A673 (cell line): ENCODE results near the gene HOXC13. TPM values are rescaled to one million over a fixed set of nuclear protein-coding genes. Genes with fewer than 3 reads are reported as not detected.

ENCODE experiments used
- BruUV-seq: library from RNA; stranded (reverse); fragments of 400-500 nt; replicated peaks from 2 replicates; lab custom pipeline; 2021; lab: Mats Ljungman, UMichigan
- CTCF ChIA-PET: fragments of 300-600 bp; sonication (Branson Sonifier 250); formaldehyde crosslinking; loops from one replicate; lab custom pipeline; 2022; ENCODE audit warnings: antibody characterized with exemption; lab: Charles Lee
- POLR2A ChIA-PET: fragments of 300-600 bp; sonication (Branson Sonifier 250); formaldehyde crosslinking; loops from one replicate; lab custom pipeline; 2022; ENCODE audit warnings: antibody characterized with exemption; ENCODE audit not compliant: low non-redundant PET; lab: Charles Lee
- DNase-seq: peaks from one replicate; pipeline ENCODE4 v3.0.0-alpha.2; 2015; ENCODE audit warnings: low spot score
- H3K27ac ChIP-seq: fragments of 200-600 bp; sonication (generic); 2 replicates; pipeline ENCODE4 v1.5.1; 2016; ENCODE audit warnings: mixed run types, low read depth, mild to moderate bottlenecking, mixed read lengths, antibody characterized with exemption, low read length; ENCODE audit not compliant: poor library complexity, severe bottlenecking
- H3K27me3 ChIP-seq: fragments of 200-600 bp; sonication (generic); replicated peaks from 2 replicates; pipeline ENCODE4 v1.6.1; 2017; ENCODE audit warnings: mixed run types, low read depth, mild to moderate bottlenecking, mixed read lengths, antibody characterized with exemption, low read length; ENCODE audit not compliant: insufficient read depth, poor library complexity
- H3K36me3 ChIP-seq: fragments of 200-600 bp; sonication (generic); 2 replicates; pipeline ENCODE4 v1.6.1; 2016; ENCODE audit warnings: mixed run types, mild to moderate bottlenecking, mixed read lengths, antibody characterized with exemption, low read length; ENCODE audit not compliant: insufficient read depth, poor library complexity, severe bottlenecking
- H3K4me1 ChIP-seq: fragments of 200-600 bp; sonication (generic); 2 replicates; pipeline ENCODE4 v1.6.1; 2017; ENCODE audit warnings: mixed run types, mild to moderate bottlenecking, mixed read lengths, antibody characterized with exemption, low read length; ENCODE audit not compliant: insufficient read depth, poor library complexity, severe bottlenecking
- H3K4me3 ChIP-seq: fragments of 200-600 bp; sonication (generic); 2 replicates; pipeline ENCODE4 v1.5.1; 2016; ENCODE audit warnings: low read depth, mixed run types, mild to moderate bottlenecking, mixed read lengths, low read length; ENCODE audit not compliant: poor library complexity, severe bottlenecking
- H3K9me3 ChIP-seq: fragments of 200-600 bp; sonication (generic); 2 replicates; pipeline ENCODE4 v1.6.1; 2016; ENCODE audit warnings: mixed run types, low read depth, mild to moderate bottlenecking, mixed read lengths, antibody characterized with exemption, low read length; ENCODE audit not compliant: poor library complexity, severe bottlenecking
- CTCF ChIP-seq: fragments of 300-800, 200-600 bp; sonication (generic); conservative IDR thresholded peaks from 2 replicates; pipeline ENCODE4 v1.5.1; 2017; ENCODE audit warnings: low read depth, mild to moderate bottlenecking, antibody characterized with exemption, low read length, moderate library complexity, mixed read lengths
- EZH2 ChIP-seq: fragments of 200-600 bp; sonication (generic); IDR thresholded peaks from 2 replicates; pipeline ENCODE4 v1.6.1; 2017; ENCODE audit warnings: borderline replicate concordance, low read depth, mild to moderate bottlenecking, mixed read lengths, antibody characterized with exemption, low read length; ENCODE audit not compliant: poor library complexity, severe bottlenecking
- intact Hi-C: fragments of 100-400 bp; cut with micrococcal nuclease; formaldehyde crosslinking; loops from one replicate; pipeline ENCODE4 v1.10.0; 2022; ENCODE audit not compliant: unreplicated experiment
- total RNA-seq: library from RNA; stranded (reverse); gene quantifications from 2 replicates; pipeline ENCODE4 v1.2.3, GENCODE V29; 2021

The HOXC13 gene
- total RNA-seq, 1 experiment from 2014 or later = 10.1 TPM

DNA sequence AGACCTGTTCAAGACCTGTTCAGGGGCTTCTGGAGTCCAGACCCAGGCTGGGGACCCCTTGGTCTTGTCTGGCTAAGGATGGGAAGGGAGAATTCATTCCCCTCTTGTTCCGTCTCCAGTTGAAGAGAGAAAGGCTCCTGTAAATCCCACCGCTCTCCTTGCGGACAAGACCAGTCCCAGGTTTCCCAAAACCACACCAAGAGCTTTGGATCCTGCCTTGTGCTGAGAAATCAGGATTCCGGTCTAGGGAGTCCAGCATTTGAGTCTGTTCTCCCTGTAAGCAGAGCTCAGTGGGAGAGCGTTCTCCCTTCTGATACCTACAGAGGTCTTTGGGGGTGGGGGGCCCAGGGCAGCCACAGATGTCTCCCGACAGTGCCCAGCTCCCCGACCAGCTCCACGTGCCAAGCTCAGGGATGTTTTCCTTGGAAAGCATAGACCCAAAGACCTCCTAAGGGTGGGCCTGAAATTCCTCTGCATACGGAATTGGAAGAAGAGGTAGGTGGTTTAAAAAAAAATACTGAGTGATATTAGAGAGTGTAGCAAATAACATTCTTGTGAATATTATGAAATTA, 1.9 kb downstream of the HOXC13 start:
- TF ChIP-seq EZH2 (no peak), CTCF (no peak)
- Histone ChIP-seq H3K4me1 (peaks cover 10% of the 10 kb centered on the region), H3K36me3 (no peaks in the 10 kb centered on the region), H3K27ac (peak overlapping the region; percentile 48), H3K9me3 (no peaks in the 10 kb centered on the region), H3K27me3 (no peaks in the 10 kb centered on the region), H3K4me3 (peak overlapping the region; percentile 79)
- BruUV-seq = no TSS peak
- ChIA-PET CTCF (no interaction called here), POLR2A (interaction anchor here (0.6 kb wide), 1 partner anchor 18 kb away, joined by 4 read pairs; no protein-coding TSS in a partner anchor)
- intact Hi-C loops = no loop called here
- DNase-seq = no peak

DNA sequence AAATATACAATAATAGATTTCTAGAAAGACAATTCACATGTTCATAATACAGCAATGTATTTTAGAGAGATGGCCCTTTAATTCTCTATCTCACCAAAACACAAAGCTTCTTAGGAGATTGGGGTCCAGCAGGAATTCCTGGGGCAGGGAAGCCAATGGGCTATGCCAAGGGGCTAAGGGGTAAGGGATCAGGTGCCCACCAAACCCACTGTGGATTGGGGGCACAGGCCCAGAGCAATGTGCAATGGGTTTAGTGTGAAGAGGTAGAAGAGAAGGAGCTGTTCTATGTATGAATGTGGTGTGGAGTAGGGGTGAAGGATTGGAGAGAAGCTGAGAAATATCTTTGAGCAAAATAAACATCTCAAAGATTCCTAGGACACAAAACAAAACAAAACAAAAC, 2.6 kb downstream of the HOXC13 start:
- CTCF ChIA-PET = no interaction called here
- Histone ChIP-seq H3K27me3 (no peaks in the 10 kb centered on the region), H3K27ac (no peak overlapping the region), H3K4me1 (peaks cover 10% of the 10 kb centered on the region), H3K9me3 (no peaks in the 10 kb centered on the region), H3K36me3 (no peaks in the 10 kb centered on the region), H3K4me3 (no peak overlapping the region)
- intact Hi-C loops = no loop called here
- no TSS peak for BruUV-seq
- no peak for DNase-seq
- POLR2A ChIA-PET = no interaction called here
- TF ChIP-seq CTCF (no peak), EZH2 (no peak)

DNA sequence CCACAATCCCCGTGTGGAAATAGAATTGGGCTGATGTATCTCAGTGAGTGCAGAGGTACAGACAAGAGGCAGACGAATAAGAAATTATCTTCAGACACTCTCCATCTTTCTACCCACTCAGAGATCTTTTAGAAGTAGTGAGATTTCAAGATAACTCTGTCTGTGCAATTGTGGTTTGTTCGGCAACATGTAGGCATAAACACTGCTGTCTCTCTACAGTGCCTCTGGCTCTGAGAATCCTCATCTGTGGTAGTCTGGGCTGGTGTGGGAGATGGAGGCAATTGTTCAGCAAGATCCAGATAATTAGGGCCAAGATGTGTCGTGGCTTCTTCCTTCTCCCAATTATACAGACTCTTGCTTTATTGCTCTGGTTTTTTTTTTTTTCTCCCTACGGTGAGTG, 3.1 kb downstream of the HOXC13 start:
- CTCF ChIA-PET = no interaction called here
- Histone ChIP-seq H3K4me3 (no peak overlapping the region), H3K4me1 (peaks cover 10% of the 10 kb centered on the region), H3K36me3 (no peaks in the 10 kb centered on the region), H3K27me3 (no peaks in the 10 kb centered on the region), H3K27ac (no peak overlapping the region), H3K9me3 (no peaks in the 10 kb centered on the region)
- TF ChIP-seq CTCF (no peak), EZH2 (no peak)
- intact Hi-C loops = no loop called here
- no peak for DNase-seq
- TSS peak; percentile 21 for BruUV-seq
- POLR2A ChIA-PET = no interaction called here
